Gastroesophageal sphincter (tissue), 4 donors: ENCODE measurements around the gene CTU1. TPM values are rescaled to one million over a fixed set of nuclear protein-coding genes. Genes with fewer than 3 reads are reported as not detected.

Experiments
- ATAC-seq: fragments of 150-250 bp; one replicate; pipeline ENCODE4 v1.9.1; 2016; ENCODE audit warnings: mild to moderate bottlenecking, moderate library complexity
- H3K27ac ChIP-seq, 4 donors: fragments of 200-600 bp; sonication (generic) in 3 of 4; 1 replicate in 3 of 4; 2 replicates in 1 of 4; pipeline ENCODE4 v1.5.1; 2016 to 2019
- H3K27me3 ChIP-seq: fragments of 200-600 bp; sonication (generic); one replicate; pipeline ENCODE4 v1.5.1; 2019
- H3K36me3 ChIP-seq, 2 donors: fragments of 200-600 bp; sonication (generic); one replicate each; pipeline ENCODE4 v1.5.1; 2019; ENCODE audit warnings: control low read depth in 1 of 2
- H3K4me1 ChIP-seq, 3 donors: fragments of 200-600 bp; sonication (generic); 1 replicate in 2 of 3; 2 replicates in 1 of 3; pipeline ENCODE4 v1.5.1; 2016 to 2019; ENCODE audit warnings: control low read depth in 2 of 3
- H3K4me3 ChIP-seq, 2 donors: fragments of 200-600 bp; sonication (generic); one replicate each; pipeline ENCODE4 v1.5.1; 2019; ENCODE audit warnings: mild to moderate bottlenecking in 1 of 2, moderate library complexity in 1 of 2
- H3K9me3 ChIP-seq, 3 donors: fragments of 200-600 bp; sonication (generic); one replicate each; pipeline ENCODE4 v1.5.1; 2017 to 2019; ENCODE audit warnings: control low read depth in 2 of 3
- CTCF ChIP-seq, 4 experiments: fragments of 200-600 bp in 2 of 4; fragments of 450-650 bp in 2 of 4; sonication (generic) in 1 of 4; IDR thresholded peaks; one replicate each; pipeline ENCODE4 v1.5.1; 2017 to 2019; ENCODE audit warnings: antibody characterized with exemption in 4 of 4, mild to moderate bottlenecking in 2 of 4, moderate library complexity in 2 of 4
- EP300 ChIP-seq: sonication (generic); formaldehyde crosslinking; IDR thresholded peaks from one replicate; pipeline ENCODE4 v1.6.1; 2017; ENCODE audit warnings: antibody characterized with exemption, mild to moderate bottlenecking
- POLR2A ChIP-seq, 2 donors: fragments of 450-650 bp; IDR thresholded peaks; one replicate each; pipeline ENCODE4 v1.6.1; 2017; ENCODE audit warnings: antibody characterized with exemption in 2 of 2, mild to moderate bottlenecking in 2 of 2, moderate library complexity in 1 of 2
- POLR2AphosphoS5 ChIP-seq: sonication (generic); formaldehyde crosslinking; IDR thresholded peaks from one replicate; pipeline ENCODE4 v1.6.1; 2017; ENCODE audit warnings: antibody characterized with exemption
- WGBS, 2 donors: methylation state at CpG; one replicate each; pipeline ENCODE4 v1.1.5; 2018; ENCODE audit warnings: low coverage in 1 of 2; 5-methylcytosine and 5-hydroxymethylcytosine counted together
- total RNA-seq, 4 donors: library from RNA; depleted of rRNA; stranded (reverse); fragments of >200 nt; gene quantifications; one replicate each; pipeline ENCODE4 v1.1.0, GENCODE V29; 2016

The CTU1 gene
- 10 to 100 TPM in 3 of 4 donors, 1 to 10 TPM in 1; 9.8 to 12.8 (median 11.4) TPM for total RNA-seq

GRCh38 chr19:51108066-51108804 is at the start of gene CTU1:
TSS of gene CTU1 (minus strand) at chr19:51108409. CDS start at chr19:51104569, 3,840 bp downstream.
- Histone ChIP-seq H3K9me3 (no peaks in the 10 kb centered on the region), H3K36me3 (peaks cover 0 to 26% of the 10 kb centered on the region in 2 donors), H3K4me3 (peak within 1 kb of the TSS; percentile 72 to 74), H3K27me3 (peaks cover 4% of the 10 kb centered on the region), H3K27ac (peak within 1 kb of the TSS in 3 of 4 donors; percentile 69 to 79 (median 78)), H3K4me1 (peaks cover 0 to 37% (median 10%) of the 10 kb centered on the region in 3 donors)
- peak; percentile 100 for ATAC-seq
- WGBS, 2 donors: 1% methylated on average over 14 to 32 of the region's 43 CpGs
- TF ChIP-seq POLR2A (IDR thresholded peaks at IDR 0.05): peak in 1 of 2 donors; percentile 31
- TF ChIP-seq EP300: no peak
- TF ChIP-seq POLR2AphosphoS5: peak; percentile 57
- TF ChIP-seq CTCF (IDR thresholded peaks at IDR 0.05): peak in 2 of 4 experiments; percentile 43 to 50

GRCh38 chr19:51157265-51157664 is 49.1 kb upstream of the CTU1 start:
- TF ChIP-seq POLR2AphosphoS5: no peak
- no peak for TF ChIP-seq EP300
- no peak for TF ChIP-seq CTCF (IDR thresholded peaks at IDR 0.05)
- no peak for TF ChIP-seq POLR2A (IDR thresholded peaks at IDR 0.05)
- Histone ChIP-seq H3K9me3 (no peaks in the 10 kb centered on the region), H3K27ac (no peak overlapping the region), H3K27me3 (peaks cover 52% of the 10 kb centered on the region), H3K4me1 (no peaks in the 10 kb centered on the region), H3K36me3 (no peaks in the 10 kb centered on the region), H3K4me3 (no peak overlapping the region)
- ATAC-seq: no peak
- WGBS, 2 donors: 17 to 25% methylated on average over 1 to 2 of the region's 2 CpGs

GRCh38 chr19:51156710-51157109 is 48.5 kb upstream of the CTU1 start:
- TF ChIP-seq POLR2A (IDR thresholded peaks at IDR 0.05) (no peak), EP300 (no peak), POLR2AphosphoS5 (no peak), CTCF (IDR thresholded peaks at IDR 0.05) (no peak)
- Histone ChIP-seq H3K4me1 (no peaks in the 10 kb centered on the region), H3K4me3 (no peak overlapping the region), H3K36me3 (no peaks in the 10 kb centered on the region), H3K27ac (no peak overlapping the region), H3K9me3 (peaks cover 0 to 3% (median 0%) of the 10 kb centered on the region in 3 donors), H3K27me3 (peaks cover 56% of the 10 kb centered on the region)
- no peak for ATAC-seq
- WGBS, 2 donors: 33 to 60% methylated on average over 1 of the region's 2 CpGs

- peaks cover 0 to 6% (median 0%) of the 10 kb centered on the region in 3 donors for H3K9me3 ChIP-seq
- no peak for TF ChIP-seq EP300
- no peak for TF ChIP-seq POLR2AphosphoS5
- TF ChIP-seq CTCF (IDR thresholded peaks at IDR 0.05): no peak
- TF ChIP-seq POLR2A (IDR thresholded peaks at IDR 0.05): no peak
- ATAC-seq: no peak
- H3K27me3 ChIP-seq: peaks cover 35% of the 10 kb centered on the region
- H3K27ac ChIP-seq: no peak overlapping the region
- H3K4me1 ChIP-seq: no peaks in the 10 kb centered on the region
- WGBS, 2 donors: 55 to 75% methylated on average over 3 of the region's 3 CpGs
- H3K4me3 ChIP-seq: no peak overlapping the region
- no peaks in the 10 kb centered on the region for H3K36me3 ChIP-seq
Observed at GRCh38 chr19:51150627-51151026, 42.4 kb upstream of the CTU1 start.

GRCh38 chr19:51148580-51148979 is 40.4 kb upstream of the CTU1 start:
- TF ChIP-seq EP300: no peak
- TF ChIP-seq CTCF (IDR thresholded peaks at IDR 0.05): no peak
- no peak for TF ChIP-seq POLR2AphosphoS5
- TF ChIP-seq POLR2A (IDR thresholded peaks at IDR 0.05): no peak
- Histone ChIP-seq H3K36me3 (no peaks in the 10 kb centered on the region), H3K27me3 (peaks cover 25% of the 10 kb centered on the region), H3K4me3 (no peak overlapping the region), H3K4me1 (no peaks in the 10 kb centered on the region), H3K9me3 (peaks cover 0 to 6% (median 0%) of the 10 kb centered on the region in 3 donors), H3K27ac (no peak overlapping the region)
- WGBS, 2 donors: 68 to 75% methylated on average over 3 of the region's 3 CpGs
- ATAC-seq: no peak
